GM19035 (cell line): ENCODE data around the gene EEF1A2.

Source experiments
- ATAC-seq: cut with Tn5 transposase; IDR thresholded peaks from one replicate; pipeline ENCODE4 v1.9.1; 2021; ENCODE audit not compliant: unreplicated experiment

Gene EEF1A2

DNA sequence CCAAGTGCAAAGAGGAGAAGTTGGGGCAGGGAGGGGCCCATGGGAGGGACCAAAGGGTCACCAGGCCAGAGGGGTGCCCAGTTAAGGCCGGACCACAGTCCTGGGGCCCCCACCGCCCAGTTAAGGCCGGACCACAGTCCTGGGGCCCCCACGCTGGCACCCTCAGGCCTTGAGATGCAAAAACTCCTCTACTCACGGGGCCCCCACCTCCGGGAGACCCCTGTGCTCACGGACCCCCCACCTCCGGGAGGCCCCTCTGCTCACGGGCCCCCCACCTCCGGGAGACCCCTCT lies 43.4 kb downstream of the EEF1A2 start:
- no peak for ATAC-seq

DNA sequence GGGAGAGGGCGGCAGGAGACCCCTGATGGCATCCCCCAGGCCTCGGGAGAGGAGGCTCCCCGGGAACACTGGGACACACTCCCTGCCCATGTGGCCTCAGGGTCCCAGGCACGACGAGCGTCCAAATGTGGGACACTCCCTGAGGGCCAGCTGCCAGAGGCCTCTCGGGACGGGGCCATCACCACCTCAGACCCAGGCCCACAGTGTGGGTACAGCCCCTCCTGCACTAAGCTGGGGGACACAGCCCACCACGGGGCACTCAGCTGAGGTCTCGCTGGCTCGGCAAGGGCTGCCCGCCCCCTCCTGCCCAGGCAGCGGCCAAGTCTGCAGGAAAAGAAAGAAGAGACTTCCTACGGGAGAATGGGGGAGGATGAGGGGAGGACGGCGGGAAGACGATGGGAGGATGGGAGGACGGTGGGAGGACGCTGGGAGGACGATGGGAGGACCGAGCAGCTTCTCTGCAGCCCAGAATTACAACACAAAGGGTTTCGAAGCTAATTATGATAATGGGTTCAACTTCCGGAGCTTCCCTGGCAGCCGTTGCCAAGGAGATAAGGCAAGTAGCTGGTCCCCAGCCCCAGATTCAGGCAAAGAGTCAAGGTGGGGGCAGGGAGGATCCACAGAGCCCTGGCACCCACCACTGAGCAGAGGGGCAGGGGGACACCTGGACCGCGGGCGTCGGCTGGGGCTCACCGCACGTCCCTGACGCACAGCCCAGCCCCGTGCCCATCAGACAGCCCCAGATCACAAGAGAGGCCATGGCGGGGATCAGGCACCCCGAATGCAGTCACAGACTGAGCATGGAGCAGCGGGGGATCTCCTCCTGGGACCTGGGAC lies 43.9 kb downstream of the EEF1A2 start:
- no peak for ATAC-seq

DNA sequence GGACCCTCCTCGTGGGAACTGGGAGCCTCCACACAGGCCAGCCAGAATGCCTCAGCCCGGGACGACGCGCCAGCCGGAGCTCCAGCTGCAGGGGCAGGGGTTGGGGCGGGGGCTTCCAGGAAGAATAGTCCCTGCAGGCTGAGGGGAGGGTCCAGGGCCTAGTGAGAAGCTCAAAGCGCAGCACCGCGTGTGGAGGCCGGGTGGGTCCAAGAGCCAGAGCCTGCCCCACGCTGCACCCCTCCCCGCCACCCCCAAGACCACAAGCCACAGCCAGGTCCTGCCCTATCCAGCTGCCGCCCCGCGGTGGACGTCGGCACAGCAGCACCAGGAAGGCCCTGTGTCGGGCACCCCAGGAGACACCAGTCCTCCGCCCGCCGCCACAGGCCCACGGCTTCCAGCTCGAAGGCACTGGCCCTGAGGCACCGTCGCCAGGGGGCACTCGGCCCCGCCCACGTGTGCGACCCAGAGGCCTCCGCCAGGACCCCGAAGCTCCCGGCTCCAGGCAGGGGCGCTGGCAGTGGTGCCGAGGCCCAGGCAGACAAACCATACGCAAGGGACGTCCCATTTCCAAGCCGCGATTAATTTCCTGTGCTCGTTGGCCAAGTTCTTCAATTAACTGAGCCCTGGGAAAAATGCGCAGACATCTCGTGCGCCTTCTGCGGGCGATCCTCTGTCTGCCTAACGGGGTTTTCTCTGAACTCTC lies 45.9 kb downstream of the EEF1A2 start:
- ATAC-seq: no peak

DNA sequence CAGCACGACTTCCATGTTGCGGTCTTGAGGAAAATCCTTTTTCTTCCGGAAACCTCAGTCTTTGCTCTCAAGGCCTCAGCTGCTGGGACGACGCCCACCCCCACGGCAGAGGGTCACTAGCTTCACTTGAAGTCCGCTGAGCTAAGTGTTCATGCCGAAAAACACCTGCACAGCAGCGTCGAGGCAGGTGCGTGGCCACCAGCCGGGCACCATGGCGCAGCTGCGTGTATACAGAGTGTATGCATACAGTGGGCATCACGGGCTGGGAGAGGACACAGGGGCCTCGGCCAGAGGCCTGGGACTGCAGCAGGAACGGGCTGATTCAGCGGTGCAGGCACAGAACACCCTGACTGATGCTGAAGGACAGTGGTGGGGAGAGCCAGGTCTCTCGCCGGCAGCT lies 46.5 kb downstream of the EEF1A2 start:
- no peak for ATAC-seq

DNA sequence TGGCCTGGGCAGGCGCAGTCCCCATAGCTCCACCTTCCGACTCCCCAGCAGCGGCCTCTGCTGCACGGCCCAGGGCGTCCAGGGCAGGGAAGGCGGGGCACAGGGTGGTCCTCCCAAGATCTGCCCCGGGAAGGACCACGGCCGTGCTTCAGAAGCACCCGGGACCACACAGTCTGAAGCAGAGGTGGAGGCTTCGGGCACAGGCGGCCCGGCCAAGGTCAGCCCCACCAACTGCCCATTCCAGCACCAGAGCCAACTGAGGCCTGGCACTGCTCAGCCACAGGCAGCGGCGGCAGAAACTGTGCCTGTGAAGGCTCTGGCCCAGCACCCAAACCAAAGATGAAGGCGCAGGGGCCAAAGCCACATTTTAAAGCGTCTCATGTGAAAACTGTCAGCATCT lies 47.1 kb downstream of the EEF1A2 start:
- ATAC-seq: no peak

DNA sequence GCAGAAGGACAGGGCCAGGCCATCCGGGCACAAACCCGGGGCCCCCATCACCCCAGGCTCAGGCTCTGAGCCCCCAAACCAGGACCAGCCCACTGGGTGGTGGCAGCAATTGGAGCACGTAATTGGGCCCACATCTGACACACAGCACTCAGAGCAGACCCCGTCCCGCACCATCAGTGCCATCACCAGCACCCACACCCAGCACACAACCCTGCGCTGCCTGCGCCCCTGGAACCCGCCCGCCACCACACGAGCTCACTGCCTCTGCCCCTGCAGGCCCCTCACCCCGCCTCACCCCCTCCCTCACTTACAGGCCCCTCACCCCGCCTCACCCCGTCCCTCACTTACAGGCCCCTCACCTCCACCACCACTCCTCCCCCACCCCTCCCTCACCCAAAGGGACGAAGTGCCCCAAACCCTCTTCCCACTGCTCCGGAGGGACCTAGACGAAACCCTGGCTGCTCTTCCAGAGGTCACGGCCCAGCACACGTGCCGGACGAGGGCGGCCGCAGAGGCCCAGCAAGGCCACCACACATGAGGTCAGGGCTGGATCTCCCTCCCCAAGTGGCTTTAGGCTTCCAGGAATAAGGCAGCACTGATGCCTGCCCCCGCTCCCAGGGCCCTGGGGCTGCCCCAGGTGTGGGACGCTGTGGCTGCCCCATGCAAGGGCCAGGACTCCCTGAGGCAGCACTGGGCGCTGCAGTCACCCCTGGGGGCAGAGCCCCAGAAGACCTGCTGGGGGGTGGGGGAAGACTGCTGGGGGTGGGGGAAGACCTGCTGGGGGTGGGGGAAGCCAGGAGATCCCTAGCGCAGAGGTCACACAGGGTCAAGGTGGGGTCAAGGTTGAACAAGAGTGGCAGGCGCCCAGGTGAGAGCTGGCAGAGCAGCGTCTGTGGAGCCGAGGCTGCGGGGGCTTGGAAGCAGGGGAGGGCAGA lies 48.8 kb downstream of the EEF1A2 start:
- ATAC-seq: no peak

DNA sequence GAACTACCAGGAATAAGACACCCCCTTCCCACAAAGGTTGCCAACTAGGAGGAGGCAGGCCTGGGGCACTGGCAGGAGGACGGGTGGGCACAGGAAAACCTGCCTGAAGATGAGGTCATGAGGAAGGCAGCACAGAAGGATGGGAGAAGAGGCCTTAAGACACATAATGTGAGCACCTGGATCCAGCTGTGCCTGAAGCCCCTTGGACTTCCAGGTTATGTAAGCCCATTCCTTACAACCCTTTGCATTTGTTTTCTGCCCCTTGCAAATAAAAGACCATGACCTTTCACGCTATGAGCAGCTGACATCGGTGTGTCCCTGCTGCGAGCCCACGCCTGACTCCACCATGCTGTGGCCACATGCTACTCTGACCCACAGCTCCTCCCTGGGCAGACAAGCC lies 49.9 kb downstream of the EEF1A2 start:
- ATAC-seq: no peak

DNA sequence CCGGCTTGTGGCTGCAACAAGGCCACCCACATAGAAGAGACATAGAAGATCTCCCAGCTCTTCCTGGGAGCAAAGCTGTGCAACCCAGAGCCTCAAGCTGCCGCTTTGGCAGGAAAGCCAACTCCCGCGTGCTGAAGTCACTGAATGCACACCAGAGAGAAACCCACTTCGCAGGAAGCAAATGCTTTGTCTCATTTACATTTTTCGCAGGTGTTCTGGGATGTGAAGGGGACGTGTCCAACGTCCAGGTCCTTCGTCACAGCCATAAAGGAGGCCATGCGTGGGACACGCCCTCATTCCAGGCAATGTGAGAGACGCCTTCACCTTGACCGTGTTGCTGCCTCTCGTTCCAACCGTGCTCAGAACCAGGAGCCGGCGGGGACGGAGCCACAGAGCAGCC lies 50.9 kb downstream of the EEF1A2 start:
- no peak for ATAC-seq

DNA sequence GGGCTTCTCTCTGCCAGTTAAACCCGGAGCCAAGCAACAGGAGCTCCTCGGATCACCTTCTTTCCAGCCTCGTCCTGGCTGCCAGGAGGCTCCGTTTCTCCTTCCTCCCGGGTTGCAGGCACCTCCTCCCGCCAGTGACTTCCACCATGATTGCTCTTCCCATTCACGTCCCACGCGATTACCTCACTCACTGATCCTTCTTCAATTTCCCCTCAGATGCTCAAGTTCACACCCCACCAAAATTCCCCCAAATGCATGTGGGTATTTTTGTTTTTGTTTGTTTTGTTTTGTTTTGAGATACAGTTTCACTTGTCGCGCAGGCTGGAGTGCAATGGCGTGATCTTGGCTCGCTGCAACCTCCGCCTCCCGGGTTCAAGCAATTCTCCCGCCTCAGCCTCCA lies 51.6 kb downstream of the EEF1A2 start:
- ATAC-seq: no peak

DNA sequence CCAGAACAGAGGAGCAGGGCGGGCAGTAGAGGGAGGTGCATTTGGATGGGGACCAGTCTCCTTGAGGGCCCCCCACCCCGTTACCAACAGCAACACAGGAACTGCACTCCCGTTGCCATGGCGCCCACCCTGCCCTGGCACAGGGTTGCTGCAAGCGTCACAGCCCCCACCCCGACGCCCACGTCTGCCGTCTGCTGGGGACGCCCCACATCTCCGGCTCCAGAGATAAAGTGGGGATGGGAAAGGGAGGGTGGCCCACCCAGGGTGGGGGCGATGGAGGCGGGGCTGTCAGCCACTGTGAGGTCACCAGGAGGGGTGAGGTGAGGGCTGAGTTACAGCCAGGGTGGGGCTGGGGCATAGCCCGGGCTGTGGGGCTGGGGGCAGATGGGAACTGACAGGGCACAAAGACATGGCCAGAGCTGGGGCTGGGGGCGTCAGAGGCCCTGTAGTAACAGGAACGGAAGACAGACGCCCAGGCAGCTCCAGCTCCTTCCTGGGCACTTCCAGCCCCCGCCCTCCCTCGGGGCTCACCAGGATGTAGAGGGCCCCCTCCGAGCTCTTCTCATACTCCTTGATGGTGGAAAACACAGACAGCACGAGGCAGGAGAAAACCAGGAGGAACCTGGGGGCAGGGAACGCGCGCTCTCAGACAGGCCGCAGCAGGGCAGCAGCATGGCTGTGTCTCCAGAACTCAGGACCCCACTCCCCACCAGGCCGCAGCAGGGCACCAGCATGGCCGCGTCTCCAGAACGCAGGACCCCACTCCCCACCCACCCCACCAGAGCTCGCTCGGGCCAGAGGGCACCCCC lies 52.5 kb downstream of the EEF1A2 start:
- no peak for ATAC-seq

DNA sequence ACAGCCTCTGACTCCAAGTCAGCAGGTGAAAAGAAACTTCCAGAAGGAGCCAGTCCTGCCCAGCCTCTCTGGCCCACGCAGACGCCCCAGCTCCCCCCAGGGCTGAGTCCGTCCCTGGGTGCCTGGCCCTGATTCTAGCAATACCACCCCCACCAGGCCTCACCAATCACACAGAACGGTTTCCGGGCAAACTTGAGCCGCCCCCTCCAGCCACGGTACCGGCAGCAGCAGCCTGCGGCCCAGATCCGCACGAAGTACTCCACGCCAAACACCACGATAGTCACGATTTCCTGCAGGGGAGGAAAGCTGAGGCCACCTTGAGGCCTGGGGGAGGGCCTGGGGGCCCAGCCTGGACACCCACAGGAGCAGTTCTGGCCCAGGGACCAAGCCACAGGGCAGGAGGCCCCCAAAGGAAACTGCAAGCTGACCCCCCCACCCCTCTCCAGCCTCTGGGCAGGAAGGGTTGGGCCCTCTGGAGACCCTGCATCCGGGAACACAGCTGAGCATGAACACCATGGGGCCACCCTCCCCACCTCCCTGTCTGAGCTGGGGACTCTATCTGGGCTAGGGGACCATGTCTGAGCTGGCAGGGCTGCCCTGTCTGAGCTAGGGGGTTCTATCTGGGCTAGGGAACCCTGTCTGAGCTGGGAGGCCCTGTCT lies 53.7 kb downstream of the EEF1A2 start:
- ATAC-seq: no peak

DNA sequence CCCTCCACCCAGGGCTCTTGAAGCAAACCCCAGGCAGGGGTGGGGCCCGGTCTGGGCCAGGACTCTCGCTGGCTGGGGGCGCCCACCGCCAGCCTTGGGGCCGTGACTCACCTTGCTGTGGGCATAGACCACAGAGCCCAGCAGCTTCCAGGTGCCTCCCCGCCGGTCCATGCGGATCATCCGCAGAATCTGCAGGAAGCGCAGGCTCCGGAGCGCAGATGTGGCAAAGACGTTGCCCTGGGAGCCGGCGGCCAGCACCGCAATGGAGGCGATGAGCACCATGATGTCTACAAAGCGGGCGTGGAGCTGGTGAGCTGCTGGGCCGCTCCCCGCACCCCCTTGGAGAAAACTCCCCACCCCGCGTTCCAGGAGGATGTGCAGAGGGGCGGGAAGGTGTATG lies 54.3 kb downstream of the EEF1A2 start:
- no peak for ATAC-seq

DNA sequence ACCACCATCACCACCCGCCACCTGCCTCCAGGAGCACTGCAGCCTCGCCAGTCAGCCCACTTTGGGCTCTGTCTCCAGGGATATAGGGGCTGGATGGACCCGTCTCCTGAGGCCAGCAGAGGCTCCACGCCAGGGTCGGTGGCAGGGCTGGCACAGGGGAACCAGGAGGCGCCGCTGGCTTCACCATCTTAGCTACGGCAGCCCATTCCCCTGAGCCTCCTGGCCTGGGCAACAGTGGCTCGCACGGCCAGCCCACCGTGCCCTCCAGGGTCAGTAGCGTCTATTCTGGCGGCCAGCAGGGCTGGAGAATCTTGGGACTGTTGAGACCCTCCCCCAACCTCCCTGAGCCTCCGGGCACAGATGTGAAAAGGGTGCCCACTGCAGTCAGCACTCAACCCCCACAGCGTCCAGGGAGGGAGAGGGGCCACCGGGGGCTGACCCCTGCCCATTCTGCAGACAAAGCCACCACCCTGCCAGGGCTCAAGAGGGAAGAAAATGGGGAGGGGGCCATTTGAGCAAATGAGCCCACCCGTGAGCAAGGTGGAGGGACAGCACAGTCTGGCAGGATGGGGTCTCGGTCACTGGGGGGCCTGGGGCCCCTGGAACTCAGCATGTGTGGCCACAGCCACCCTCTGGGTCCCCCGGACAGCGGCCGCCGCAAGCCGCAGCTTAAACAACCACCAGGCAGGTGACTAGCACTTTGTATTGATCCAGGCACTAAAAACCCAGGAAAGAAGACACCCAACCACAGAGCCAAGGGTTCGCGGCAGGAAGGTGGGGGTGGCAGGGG lies 55.1 kb downstream of the EEF1A2 start:
- ATAC-seq: no peak

DNA sequence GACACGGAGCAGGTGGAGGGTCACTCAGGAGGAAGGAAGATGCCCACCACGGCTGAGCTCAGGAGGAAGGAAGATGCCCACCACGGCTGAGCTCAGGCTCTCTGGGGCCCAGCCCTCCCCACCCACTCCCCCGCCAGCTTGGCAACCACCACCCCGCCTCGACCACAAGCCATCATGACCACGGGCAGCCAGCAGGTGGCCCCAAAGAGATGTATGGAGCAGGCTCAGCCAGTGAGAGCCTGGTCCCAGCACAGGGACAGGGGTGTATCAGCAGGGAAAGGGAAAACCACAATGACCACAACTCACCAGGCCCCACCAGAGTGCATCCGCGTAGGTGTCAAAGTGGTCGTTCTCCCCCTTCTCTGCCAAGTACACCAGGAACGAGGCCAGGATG lies 56.8 kb downstream of the EEF1A2 start:
- no peak for ATAC-seq

DNA sequence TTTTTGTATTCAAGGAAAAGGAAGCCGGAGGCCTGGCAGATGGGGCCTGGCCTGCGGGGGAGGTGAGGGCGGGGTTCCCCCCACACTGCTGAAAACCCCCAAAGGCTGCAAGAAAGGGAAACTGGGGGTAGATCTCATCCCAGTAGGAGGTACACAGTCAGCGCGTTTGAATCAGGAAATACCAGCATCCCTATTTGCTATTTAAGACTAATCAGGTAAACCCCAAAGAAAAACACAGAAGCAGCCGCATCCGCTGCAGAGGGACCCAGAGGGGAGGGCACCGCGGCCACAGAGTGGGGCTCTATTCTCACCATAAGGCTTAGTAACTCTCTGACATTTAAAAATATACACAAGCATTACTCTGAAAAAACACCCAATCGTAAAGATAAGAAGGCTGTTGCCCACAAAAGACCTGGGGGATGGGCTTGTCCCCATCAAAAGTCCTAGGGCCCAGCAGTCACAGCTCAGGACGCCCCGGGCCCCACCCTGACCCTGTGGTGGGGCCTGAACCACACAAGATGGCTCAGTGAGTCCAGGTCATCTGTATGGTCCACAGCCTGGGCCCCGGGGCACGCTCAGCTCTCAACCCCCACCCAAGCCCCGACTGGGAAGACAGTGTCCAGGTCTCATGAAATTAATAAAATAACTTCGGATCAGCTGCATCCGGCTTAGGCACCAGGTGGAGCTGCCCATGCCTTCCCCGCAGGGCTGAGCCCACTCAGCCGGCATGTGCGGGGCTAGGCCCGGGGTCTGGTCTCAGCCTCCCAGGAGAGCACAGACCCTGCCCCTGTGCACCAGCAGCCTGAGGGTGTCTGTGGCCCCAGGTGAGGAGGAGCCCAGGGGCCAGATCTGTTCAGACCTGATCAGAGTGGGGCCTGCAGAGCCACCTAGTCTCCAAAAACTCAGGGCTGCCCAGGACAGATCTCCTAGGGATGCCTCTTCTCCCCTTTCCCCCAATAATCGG lies 57.5 kb downstream of the EEF1A2 start:
- no peak for ATAC-seq

DNA sequence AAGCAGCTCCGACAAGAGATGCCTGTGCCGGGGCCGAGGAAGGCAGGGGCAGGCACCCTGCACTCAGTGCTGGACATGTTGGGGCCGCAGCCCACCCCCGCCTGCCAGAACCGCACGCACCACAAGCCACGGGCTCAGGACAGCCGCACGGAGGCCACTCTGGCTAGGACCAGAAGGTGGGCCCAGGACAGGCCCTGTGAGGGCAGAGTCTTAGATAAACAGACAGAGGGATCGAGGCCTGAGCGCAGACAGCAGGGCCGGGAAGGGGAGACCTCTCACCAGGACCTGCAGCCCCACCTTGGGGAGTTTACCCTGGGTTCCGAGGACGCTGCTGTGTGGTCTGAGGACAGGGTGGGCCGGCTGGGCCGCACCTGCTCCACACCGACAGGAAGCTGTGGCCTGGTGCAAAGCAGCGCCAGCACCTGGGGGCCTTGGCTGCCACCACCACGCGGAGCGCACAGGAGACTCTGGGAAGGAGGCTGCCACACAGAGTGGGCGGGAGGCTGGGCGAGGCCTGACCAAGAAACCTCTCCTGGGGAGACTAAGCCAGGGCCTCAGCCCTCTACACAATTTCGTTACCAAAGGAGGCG lies 58.4 kb downstream of the EEF1A2 start:
- no peak for ATAC-seq

DNA sequence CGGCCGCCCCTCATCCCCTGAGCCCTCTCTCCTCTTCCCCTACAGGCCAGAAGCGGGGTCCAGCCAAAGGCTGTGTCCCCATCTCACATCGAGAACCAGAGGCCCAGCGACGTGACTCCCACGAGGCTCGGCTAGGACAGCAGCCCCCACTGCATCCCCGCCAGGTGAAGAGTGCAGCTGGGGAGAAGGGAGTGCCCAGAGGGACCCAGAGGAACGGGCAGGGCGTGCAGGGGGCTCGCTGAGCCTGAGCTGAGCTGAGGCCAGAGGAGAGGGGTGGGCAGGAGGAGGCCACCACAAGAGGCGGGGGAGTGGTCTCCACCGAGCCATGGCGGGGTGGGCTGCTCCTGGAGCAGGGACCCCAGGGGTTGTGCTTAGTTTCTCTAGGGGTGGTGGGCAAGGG lies 59.0 kb downstream of the EEF1A2 start:
- ATAC-seq: no peak

DNA sequence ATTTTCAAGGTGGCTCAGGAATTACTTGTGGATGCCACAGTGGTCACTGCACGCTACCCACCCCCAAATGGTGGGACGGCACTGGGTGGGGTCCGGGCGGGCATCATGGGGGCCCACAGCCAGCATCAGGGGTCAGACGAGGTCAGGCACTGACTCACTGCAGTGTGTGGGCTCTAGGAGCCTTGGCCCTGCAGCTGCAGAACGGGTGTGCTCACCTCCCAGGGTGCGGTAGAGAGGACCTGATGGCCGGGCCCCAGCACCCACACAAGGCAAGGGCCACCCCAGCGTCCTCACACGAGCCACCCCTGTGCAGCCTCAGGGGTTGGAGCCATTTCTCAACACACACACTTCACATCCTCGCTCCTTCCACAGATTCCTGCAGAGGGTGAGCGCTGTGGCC lies 60.8 kb downstream of the EEF1A2 start:
- no peak for ATAC-seq
